NCI-H82 (cell line): ENCODE data around the gene AGPAT1.
A peak's percentile ranks its signal among the peaks of the same experiment; 100 is the strongest.
"Not testable (repeated sequence)": the region's sequence is repeated elsewhere in the genome, so short reads cannot be mapped to it uniquely, and the experiment has no call there.

ENCODE experiments used
- DNase-seq: peaks from one replicate; lab custom pipeline; 2025; lab: John Stamatoyannopoulos, UW

Gene AGPAT1, protein sequence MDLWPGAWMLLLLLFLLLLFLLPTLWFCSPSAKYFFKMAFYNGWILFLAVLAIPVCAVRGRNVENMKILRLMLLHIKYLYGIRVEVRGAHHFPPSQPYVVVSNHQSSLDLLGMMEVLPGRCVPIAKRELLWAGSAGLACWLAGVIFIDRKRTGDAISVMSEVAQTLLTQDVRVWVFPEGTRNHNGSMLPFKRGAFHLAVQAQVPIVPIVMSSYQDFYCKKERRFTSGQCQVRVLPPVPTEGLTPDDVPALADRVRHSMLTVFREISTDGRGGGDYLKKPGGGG

DNA sequence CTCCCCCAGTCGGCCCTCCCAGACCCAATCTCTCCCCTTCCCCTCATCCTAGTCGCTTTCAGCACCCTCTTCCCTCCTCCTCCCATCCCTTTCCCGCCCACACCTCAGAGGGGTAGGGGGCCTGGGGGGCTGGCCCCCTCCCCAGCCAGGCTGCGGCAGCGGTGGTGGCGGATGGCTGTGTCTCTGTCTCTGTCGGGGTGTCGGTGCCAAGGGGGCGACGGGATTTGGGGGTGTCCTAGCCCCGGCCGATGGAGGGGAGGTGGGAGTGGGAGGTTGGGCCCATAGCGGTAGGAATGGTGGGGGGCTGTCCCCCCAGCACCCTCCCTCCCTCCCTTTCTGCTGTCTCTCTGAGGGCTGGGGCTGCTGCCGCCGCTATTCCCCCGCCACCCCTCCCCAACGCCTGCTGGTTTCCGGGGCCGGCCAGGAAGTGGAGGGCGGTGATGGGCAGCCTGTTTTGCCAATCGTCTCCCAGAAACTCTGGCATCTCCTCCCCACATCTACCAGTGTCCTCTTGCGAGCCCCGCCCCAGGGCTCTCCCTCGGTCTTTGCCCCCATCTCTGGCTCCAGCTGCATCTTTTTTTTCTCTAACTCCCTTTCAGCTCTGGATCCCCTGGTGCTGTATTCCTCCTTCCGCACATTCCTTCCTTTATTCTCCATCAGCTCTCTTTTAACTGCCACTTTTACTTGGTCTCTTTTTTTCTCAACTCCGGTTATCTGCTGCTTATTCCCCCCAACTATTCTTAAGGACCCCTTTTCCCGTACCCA is at the start of gene AGPAT1:
Gene AGPAT1 (minus strand): TSS at position 374 of the 765 bp plus-strand sequence. CDS start 4,588 bp downstream, outside the sequence.
- peak; percentile 98 for DNase-seq

- DNase-seq: no peak
These were observed 48.8 kb upstream of the AGPAT1 start for GRCh38 chr6:32224696-32225095.

- DNase-seq: no peak
These were observed 47.7 kb upstream of the AGPAT1 start, which contains the start of gene NOTCH4 for GRCh38 chr6:32223258-32224235. TSS of gene NOTCH4 (minus strand) at chr6:32224067. CDS start at chr6:32223928, 139 bp downstream.

GRCh38 chr6:32222333-32223230 is 46.7 kb upstream of the AGPAT1 start:
- no peak for DNase-seq

GRCh38 chr6:32220021-32220420 is 44.1 kb upstream of the AGPAT1 start:
- DNase-seq: no peak

GRCh38 chr6:32218167-32218566 is 42.3 kb upstream of the AGPAT1 start:
- DNase-seq: no peak

DNA sequence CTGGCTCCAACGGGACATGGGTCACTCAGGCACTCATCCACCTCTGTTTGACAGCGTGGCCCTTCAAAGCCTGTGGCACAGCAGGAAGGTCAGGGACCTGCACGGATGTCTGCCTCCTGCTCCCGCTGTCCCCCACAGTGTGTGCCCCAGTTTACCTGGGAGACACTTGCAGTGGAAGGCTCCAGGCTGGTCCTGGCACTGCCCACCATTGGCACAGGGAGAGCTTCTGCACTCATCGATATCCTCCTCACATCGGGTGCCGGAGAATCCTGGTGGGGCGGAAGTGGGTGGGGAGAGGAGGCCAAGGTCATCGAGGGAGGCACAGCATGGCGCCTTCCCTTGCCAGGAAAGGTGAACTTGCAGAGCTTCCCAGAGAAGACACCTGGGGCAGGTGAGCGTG is 41.1 kb upstream of the AGPAT1 start:
- no peak for DNase-seq

DNA sequence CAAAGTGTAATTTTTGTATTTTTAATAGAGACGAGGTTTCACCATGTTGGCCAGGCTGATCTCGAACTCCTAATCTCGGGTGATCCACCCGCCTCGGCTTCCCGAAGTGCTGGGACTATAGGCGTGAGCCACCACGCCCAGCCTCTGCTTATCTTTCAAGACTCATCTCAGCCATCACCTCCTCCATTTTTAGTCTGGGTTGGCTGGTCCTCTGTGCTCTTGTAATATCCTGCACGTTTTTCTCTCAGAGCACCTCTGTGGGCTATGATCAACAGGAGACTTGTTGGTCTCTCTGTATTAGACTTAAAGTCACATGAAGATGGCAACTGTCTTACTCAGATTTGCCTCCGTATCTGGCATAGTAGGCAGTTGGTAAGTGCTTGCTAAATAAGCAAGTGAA is 40.4 kb upstream of the AGPAT1 start:
- DNase-seq: no peak

GRCh38 chr6:32215617-32216016 is 39.7 kb upstream of the AGPAT1 start:
- no peak for DNase-seq

- DNase-seq: no peak
These were observed 38.2 kb upstream of the AGPAT1 start for GRCh38 chr6:32214126-32214525.

- DNase-seq: no peak
These were observed 37.8 kb upstream of the AGPAT1 start for GRCh38 chr6:32213649-32214048.

DNA sequence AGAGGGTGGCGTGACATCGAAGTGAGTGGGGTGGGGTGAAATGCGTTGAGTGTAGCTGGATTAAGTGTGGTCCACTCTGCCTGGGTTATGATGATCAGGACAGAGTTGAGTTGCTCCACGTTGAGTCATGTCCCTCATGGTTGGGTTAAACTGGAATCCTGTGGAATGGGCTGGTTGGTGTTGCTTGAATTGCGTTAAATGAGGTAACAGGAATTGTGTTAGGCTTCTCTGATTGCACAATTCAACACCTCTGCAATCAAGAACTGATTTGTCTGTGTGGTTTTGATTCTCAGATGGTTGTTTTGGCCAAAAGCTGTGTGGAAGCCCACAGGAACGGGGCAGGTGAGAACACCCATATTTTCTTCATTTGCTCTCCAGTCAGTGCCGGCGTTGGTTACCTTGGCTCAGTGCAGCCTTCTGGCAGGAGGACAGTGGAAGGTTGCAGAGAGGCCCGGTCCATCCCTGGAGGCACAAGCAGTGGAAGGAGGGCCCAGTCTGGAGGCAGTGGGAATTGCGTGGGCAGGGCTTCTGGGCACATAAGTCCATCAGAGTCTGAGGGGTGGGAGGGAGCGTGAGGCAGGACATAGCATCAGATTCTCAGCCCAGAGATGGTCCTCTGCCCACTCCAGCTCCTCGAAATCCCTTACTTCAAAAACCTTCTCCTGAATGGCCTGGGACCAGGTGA is 36.3 kb upstream of the AGPAT1 start:
- no peak for DNase-seq

- DNase-seq: not testable (repeated sequence)
These were observed 35.5 kb upstream of the AGPAT1 start for GRCh38 chr6:32211432-32211831.

GRCh38 chr6:32210191-32210601 is 34.3 kb upstream of the AGPAT1 start:
- DNase-seq: no peak

DNA sequence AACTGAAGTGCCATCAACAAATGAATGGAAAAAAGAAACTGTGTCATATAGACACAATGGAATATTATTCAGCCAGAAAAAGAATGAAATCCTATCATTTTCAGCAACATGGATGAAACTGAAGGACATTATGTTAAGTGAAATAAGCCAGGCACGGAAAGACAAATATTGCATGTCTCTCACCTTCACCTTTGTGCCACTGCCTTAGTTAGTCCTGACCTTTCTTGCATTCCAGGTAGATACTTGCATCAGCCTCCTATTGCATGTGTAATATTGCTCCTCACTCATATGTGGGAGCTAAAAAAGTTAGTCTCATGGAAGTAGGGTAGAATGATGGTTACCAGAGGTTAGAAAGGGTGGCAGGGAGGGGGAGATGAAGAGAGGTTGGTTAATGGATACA is 33.1 kb upstream of the AGPAT1 start:
- no peak for DNase-seq

- no peak for DNase-seq
These were observed 28.4 kb upstream of the AGPAT1 start for GRCh38 chr6:32204268-32204715.

GRCh38 chr6:32203426-32204267 is 27.8 kb upstream of the AGPAT1 start:
- no peak for DNase-seq

DNA sequence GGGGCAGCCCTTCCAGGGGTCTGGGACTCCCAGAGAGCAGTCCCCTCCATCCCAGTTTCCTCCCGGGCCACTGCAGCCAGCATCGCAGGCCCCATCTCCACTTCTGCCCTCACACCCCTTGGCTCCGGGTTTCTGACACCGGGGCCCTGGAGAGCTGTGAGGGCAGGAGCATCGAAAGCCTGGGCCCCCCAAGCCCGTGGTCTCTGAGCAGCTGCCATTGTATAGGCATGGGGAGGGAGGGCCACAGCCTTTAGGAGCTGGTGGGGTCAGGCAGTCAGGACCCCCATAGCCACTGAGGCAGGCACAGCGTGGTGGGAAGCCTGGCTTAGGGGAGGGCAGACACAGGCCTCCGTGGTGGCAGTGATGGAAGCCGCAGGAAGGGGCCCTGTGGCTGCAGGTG is 26.3 kb upstream of the AGPAT1 start:
- DNase-seq: no peak

DNA sequence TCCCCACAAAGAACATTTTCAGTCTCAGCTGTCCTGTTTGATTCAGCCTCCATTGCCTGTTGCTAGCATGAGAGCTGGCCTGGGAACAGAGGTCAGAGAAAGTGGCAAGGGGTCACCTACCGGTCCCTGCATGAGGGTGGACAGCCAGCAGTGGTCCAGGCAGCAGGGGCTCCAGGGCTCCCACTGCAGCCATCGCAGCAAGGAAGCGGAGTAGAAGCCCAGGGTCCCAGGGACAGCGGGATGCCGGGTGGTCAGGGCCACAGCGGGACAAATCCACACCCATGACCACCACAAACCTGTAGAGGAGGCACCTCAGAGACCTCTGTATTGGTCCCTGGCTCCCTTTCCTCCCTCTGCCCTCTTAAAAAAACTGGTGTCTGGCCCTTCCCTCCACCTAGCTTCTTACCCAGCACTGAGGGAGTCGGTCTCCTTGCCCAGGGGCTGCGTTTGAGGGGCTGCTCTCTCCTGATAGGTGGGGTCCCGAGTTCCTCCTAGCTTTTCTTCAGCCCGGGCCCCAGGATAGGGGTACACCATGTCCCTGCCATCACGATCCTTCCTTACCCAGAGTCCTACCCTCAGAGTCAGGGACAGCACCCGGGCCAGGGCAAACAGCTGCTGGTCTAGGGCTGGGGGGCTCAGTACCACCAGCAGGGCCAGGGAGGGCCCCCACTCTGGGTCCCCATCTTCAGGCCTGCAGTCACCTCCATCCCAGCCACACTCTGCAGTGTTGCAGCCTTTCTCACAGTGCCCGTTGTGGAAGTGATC is 25.0 kb upstream of the AGPAT1 start:
- no peak for DNase-seq
